GM10847 (cell line): ENCODE results near the gene JPH3.

Experiments
- POLR2A ChIP-seq: IDR thresholded peaks from 2 replicates; pipeline ENCODE4 v1.6.1; 2011; ENCODE audit not compliant: insufficient read length; ENCODE audit errors: extremely low read depth

The JPH3 gene

GRCh38 chr16:87602001-87602775 is at the start of gene JPH3:
Gene JPH3, plus strand, starts transcription at chr16:87602508. Its CDS starts 639 bp downstream, at chr16:87603147.
- no peak for TF ChIP-seq POLR2A

- no peak for TF ChIP-seq POLR2A
Observed at GRCh38 chr16:87552772-87553573, 49.3 kb upstream of the JPH3 start.

- no peak for TF ChIP-seq POLR2A
Observed at GRCh38 chr16:87554754-87555427, 47.4 kb upstream of the JPH3 start.

GRCh38 chr16:87555647-87556046 is 46.7 kb upstream of the JPH3 start:
- TF ChIP-seq POLR2A, result no peak

- no peak for TF ChIP-seq POLR2A
Observed at GRCh38 chr16:87556941-87557459, 45.3 kb upstream of the JPH3 start.

- no peak for TF ChIP-seq POLR2A
Observed at GRCh38 chr16:87558682-87559081, 43.6 kb upstream of the JPH3 start.

GRCh38 chr16:87559945-87560344 is 42.4 kb upstream of the JPH3 start:
- TF ChIP-seq POLR2A, result no peak

GRCh38 chr16:87560428-87561199 is 41.7 kb upstream of the JPH3 start:
- no peak for TF ChIP-seq POLR2A

GRCh38 chr16:87561200-87562105 is 40.9 kb upstream of the JPH3 start:
- no peak for TF ChIP-seq POLR2A

GRCh38 chr16:87562201-87562600 is 40.1 kb upstream of the JPH3 start:
- TF ChIP-seq POLR2A, result no peak

- no peak for TF ChIP-seq POLR2A
Observed at GRCh38 chr16:87563022-87563421, 39.3 kb upstream of the JPH3 start.

- TF ChIP-seq POLR2A, result no peak
Observed at GRCh38 chr16:87563714-87564523, 38.4 kb upstream of the JPH3 start.

- no peak for TF ChIP-seq POLR2A
Observed at GRCh38 chr16:87564524-87564778, 37.9 kb upstream of the JPH3 start.
